GM21367 (cell line): Measurements from ENCODE around the gene HOXA5.

Experiments used
- ATAC-seq: cut with Tn5 transposase; IDR thresholded peaks from one replicate; pipeline ENCODE4 v1.9.1; 2021; ENCODE audit not compliant: unreplicated experiment

Gene HOXA5

GRCh38 chr7:27143023-27143949 lies at the start of gene HOXA5:
HOXA5 (minus strand) TSS chr7:27143681; CDS start chr7:27143607, 74 bp downstream.
- ATAC-seq: no peak

GRCh38 chr7:27192546-27193334 lies 49.3 kb upstream of the HOXA5 start:
- no peak for ATAC-seq

- ATAC-seq: no peak
These were observed 48.5 kb upstream of the HOXA5 start for GRCh38 chr7:27191833-27192545.

GRCh38 chr7:27191161-27191731 lies 47.8 kb upstream of the HOXA5 start:
- ATAC-seq: no peak

- no peak for ATAC-seq
These were observed 46.7 kb upstream of the HOXA5 start for GRCh38 chr7:27189997-27190748.

GRCh38 chr7:27189295-27189996 lies 46.0 kb upstream of the HOXA5 start:
- no peak for ATAC-seq

- ATAC-seq: no peak
These were observed 45.2 kb upstream of the HOXA5 start for GRCh38 chr7:27188386-27189294.

- ATAC-seq: no peak
These were observed 44.2 kb upstream of the HOXA5 start for GRCh38 chr7:27187475-27188385.

- no peak for ATAC-seq
These were observed 43.4 kb upstream of the HOXA5 start for GRCh38 chr7:27186668-27187474.

- ATAC-seq: no peak
These were observed 42.6 kb upstream of the HOXA5 start for GRCh38 chr7:27185854-27186667.

GRCh38 chr7:27185013-27185853 lies 41.8 kb upstream of the HOXA5 start, which contains the start of gene HOXA11:
HOXA11 (minus strand) TSS chr7:27185232; CDS start chr7:27185144, 88 bp downstream.
- no peak for ATAC-seq

- ATAC-seq: no peak
These were observed 41.0 kb upstream of the HOXA5 start for GRCh38 chr7:27184337-27185012.

GRCh38 chr7:27183682-27184336 lies 40.3 kb upstream of the HOXA5 start:
- ATAC-seq: no peak
